GM18951 (cell line): ENCODE data around the gene TRIM6.
"Not testable (repeated sequence)": the region's sequence is repeated elsewhere in the genome, so short reads cannot be mapped to it uniquely, and the experiment has no call there.

Experiments used
- POLR2A ChIP-seq: IDR thresholded peaks from 4 replicates; pipeline ENCODE4 v1.6.1; 2011; ENCODE audit warnings: mild to moderate bottlenecking; ENCODE audit not compliant: insufficient read length, insufficient read depth; ENCODE audit errors: extremely low read depth
- in situ Hi-C: fragments of 300-500 bp; cut with MboI; formaldehyde crosslinking; loops from one replicate; pipeline ENCODE4 v1.12.0; 2022; ENCODE audit warnings: low sequenced_read_pairs, mixed read lengths, inconsistent platforms; ENCODE audit not compliant: unreplicated experiment

TRIM6 gene

GRCh38 chr11:5621580-5621979, 25.1 kb downstream of the TRIM6 start:
- in situ Hi-C loops: no loop called here
- no peak for TF ChIP-seq POLR2A

- in situ Hi-C loops: no loop called here
- no peak for TF ChIP-seq POLR2A
These were observed 26.4 kb downstream of the TRIM6 start for GRCh38 chr11:5622802-5623201.

DNA sequence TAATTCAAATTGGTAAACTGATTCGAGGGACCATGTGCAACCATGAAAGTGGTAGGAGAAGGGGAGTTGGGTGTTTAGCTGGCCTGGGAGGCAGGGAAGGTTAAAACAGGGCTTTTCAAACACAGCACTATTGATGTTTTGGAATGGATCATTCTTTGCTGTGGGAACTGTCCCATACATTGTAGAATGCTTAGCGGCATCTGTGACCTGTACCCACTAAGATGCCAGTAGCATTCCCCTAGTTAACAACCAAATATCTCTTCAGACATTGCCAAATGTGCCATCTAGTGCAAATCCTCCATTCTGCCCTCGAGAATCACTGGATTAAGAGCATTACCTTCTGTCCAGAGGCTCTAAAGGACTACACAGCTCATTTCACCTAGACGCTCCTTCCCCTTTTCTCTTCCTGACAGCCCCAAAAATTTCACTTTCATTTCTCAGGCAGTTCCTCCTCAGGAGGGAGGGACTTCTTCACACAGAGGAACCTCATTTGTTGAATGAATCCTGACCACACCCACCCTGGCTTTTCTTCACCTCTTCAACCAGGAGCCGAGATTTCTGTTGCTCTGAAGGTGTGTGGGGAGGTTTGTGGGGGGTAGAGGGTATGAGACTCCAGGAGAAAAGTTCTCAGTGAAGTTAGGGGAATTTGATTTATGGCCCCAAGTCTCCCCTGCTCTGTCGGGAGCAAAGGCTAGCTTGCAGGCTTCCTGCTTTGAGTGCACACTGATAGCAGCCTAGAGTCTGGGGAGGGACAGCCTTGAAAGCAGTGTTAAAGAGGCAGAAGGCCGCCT, 28.2 kb downstream of the TRIM6 start, which contains the start of gene TRIM34:
TRIM34 (plus strand) TSS at position 513 of the 791 bp plus-strand sequence. CDS start 7,331 bp downstream, outside the sequence.
- TF ChIP-seq POLR2A: peak; percentile 68
- in situ Hi-C loops: no loop called here

- in situ Hi-C loops: no loop called here
- no peak for TF ChIP-seq POLR2A
These were observed 28.8 kb downstream of the TRIM6 start for GRCh38 chr11:5625281-5625680.

DNA sequence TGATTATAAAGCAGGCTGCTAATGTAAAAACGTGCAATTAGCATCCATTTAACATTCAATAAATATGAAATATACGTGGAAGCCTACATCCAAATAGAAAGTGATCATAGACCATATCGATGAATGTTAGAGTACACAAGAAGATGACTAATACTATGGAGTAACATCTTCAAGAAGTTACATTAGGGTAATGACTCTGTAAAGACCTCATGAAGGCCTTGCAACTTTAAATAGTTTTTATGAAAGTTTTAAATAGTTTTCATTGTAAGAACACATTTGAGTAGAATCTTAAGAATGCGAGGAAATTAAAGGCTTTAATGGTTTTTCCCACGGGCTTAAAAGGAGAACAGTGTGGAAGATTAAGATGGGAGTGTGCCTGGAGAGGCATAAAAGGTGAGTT, 29.8 kb downstream of the TRIM6 start:
- in situ Hi-C loops: no loop called here
- TF ChIP-seq POLR2A: no peak

GRCh38 chr11:5631417-5631816, 35.0 kb downstream of the TRIM6 start:
- no peak for TF ChIP-seq POLR2A
- in situ Hi-C loops: no loop called here

DNA sequence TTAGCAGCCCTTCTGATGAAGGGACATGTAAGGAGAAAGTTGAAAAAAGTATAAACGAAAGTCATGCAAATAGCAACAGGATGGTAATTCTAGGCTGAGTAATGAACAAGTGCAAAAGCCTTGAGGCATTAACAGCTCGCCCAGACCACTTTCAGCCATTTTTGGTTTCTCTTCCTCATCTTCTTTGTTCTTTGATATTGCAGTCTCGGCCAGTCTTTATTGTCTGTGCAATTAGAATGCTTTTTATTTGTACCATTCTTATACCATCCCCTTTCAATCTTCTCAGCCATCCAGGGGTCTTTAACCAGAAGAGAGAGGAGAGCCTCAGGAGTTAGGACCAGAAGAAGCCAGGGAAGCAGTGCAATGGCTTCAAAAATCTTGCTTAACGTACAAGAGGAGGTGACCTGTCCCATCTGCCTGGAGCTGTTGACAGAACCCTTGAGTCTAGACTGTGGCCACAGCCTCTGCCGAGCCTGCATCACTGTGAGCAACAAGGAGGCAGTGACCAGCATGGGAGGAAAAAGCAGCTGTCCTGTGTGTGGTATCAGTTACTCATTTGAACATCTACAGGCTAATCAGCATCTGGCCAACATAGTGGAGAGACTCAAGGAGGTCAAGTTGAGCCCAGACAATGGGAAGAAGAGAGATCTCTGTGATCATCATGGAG, 35.7 kb downstream of the TRIM6 start:
- no peak for TF ChIP-seq POLR2A
- in situ Hi-C loops: no loop called here

GRCh38 chr11:5639953-5640352, 43.5 kb downstream of the TRIM6 start:
- in situ Hi-C loops: no loop called here
- no peak for TF ChIP-seq POLR2A

- in situ Hi-C loops: no loop called here
- no peak for TF ChIP-seq POLR2A
These were observed 47.1 kb downstream of the TRIM6 start for GRCh38 chr11:5643585-5643984.

- in situ Hi-C loops: no loop called here
- TF ChIP-seq POLR2A: no peak
These were observed 49.7 kb downstream of the TRIM6 start for GRCh38 chr11:5646139-5646538.

DNA sequence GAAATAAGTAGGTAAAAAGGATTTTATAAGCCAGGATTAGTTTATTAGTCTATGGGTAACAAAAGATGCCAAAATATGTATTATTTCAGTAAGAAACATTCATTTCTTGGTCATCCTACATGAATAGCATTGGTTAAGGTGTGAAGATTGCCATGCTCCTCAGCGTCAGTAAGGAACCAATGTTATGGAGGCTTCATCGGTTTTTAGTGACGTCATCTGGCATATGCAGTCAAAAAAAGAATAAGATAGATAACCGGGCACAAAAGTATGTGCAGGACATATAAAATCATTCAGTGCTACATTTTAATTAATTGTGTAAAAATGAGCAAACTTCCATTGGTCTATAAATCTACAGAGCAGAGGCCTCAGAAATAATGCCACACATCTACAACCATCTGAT, 59.0 kb downstream of the TRIM6 start:
- in situ Hi-C loops: no loop called here
- no peak for TF ChIP-seq POLR2A

GRCh38 chr11:5656956-5657355, 60.5 kb downstream of the TRIM6 start:
- in situ Hi-C loops: not testable (repeated sequence)

DNA sequence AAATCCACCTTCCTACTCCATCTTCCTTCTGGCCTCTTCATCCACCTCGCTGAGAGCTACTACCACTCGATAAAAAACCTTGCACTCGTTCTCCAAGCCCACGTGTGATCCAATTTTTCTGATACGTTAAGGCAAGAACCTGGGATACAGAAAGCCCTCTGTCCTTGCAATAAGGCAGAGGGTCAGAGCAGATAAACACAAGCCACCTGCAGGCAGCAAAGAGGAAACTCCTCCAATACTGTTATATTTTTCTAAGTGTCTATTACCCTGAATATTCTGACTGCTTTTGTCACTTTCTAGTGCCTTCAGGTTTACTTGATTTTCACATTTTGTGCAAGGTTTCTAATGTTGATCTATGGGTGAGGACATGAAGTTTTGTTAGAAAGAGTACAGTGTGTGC, 61.9 kb downstream of the TRIM6 start:
- no peak for TF ChIP-seq POLR2A

More for the DNA sequence above, 61.9 kb downstream of the TRIM6 start:
- in situ Hi-C loops: no loop called here
